B cell (primary cell): ENCODE results near the gene BLCAP.

Experiments used
- EZH2 ChIP-seq: IDR thresholded peaks from 2 replicates; pipeline ENCODE4 v1.6.1; 2012; ENCODE audit warnings: borderline replicate concordance, low read depth, mild to moderate bottlenecking, moderate library complexity, low read length; ENCODE audit not compliant: insufficient read depth, poor library complexity, severe bottlenecking
- TF ChIP-seq, protein P1 (sequence below): fragments of 200-600 bp; IDR thresholded peaks from one replicate; pipeline ENCODE4 v1.8.0; 2022; ENCODE audit warnings: antibody characterized with exemption, mild to moderate bottlenecking

DNA sequence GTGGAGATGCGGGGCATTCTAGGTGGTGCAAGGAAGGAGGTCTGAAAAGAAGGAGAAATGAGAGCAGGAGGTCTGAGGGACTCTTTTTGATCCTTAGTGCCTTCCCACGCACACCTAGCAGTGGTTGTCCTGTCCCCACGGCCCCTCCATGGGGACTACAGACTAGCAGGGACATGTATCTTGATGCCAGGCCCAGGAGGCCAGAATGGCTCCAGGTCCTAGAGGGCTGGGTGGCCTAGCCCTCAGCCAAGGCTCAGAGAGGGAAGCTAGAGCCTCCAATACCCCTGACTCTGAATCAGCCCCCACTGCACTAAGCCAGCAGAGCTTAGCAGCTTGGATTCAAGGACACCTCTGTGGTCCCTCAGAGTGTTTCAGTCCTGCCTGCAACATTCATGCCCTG lies 16.7 kb upstream of the BLCAP start:
- no peak for TF ChIP-seq EZH2
- TF ChIP-seq, protein P1, sequence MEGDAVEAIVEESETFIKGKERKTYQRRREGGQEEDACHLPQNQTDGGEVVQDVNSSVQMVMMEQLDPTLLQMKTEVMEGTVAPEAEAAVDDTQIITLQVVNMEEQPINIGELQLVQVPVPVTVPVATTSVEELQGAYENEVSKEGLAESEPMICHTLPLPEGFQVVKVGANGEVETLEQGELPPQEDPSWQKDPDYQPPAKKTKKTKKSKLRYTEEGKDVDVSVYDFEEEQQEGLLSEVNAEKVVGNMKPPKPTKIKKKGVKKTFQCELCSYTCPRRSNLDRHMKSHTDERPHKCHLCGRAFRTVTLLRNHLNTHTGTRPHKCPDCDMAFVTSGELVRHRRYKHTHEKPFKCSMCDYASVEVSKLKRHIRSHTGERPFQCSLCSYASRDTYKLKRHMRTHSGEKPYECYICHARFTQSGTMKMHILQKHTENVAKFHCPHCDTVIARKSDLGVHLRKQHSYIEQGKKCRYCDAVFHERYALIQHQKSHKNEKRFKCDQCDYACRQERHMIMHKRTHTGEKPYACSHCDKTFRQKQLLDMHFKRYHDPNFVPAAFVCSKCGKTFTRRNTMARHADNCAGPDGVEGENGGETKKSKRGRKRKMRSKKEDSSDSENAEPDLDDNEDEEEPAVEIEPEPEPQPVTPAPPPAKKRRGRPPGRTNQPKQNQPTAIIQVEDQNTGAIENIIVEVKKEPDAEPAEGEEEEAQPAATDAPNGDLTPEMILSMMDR: no peak
